GM19240 (cell line): Measurements from ENCODE around the gene NUB1.
"Not testable (repeated sequence)": the region's sequence is repeated elsewhere in the genome, so short reads cannot be mapped to it uniquely, and the experiment has no call there.

ENCODE experiments used
- DNase-seq: peaks from one replicate; pipeline ENCODE4 v3.0.0; 2011; ENCODE audit warnings: low spot score; ENCODE audit not compliant: insufficient read length

The NUB1 gene

GRCh38 chr7:151341357-151342101 is at the start of gene NUB1:
Gene NUB1, plus strand, starts transcription at chr7:151341812. Its CDS starts 3,538 bp downstream, at chr7:151345350.
- no peak for DNase-seq

GRCh38 chr7:151292850-151293249 is 48.8 kb upstream of the NUB1 start:
- no peak for DNase-seq

GRCh38 chr7:151296202-151296992 is 45.2 kb upstream of the NUB1 start:
- no peak for DNase-seq

GRCh38 chr7:151298765-151299164 is 42.8 kb upstream of the NUB1 start:
- DNase-seq, result no peak

- no peak for DNase-seq
Observed at GRCh38 chr7:151299530-151299929, 42.1 kb upstream of the NUB1 start.

- no peak for DNase-seq
Observed at GRCh38 chr7:151299940-151300645, 41.5 kb upstream of the NUB1 start.

- DNase-seq, result no peak
Observed at GRCh38 chr7:151301471-151302462, 39.8 kb upstream of the NUB1 start.

- DNase-seq, result not testable (repeated sequence)
Observed at GRCh38 chr7:151304251-151304650, 37.4 kb upstream of the NUB1 start.

GRCh38 chr7:151304856-151305255 is 36.8 kb upstream of the NUB1 start:
- no peak for DNase-seq

- no peak for DNase-seq
Observed at GRCh38 chr7:151306374-151306773, 35.2 kb upstream of the NUB1 start.

- no peak for DNase-seq
Observed at GRCh38 chr7:151306860-151307259, 34.8 kb upstream of the NUB1 start.

GRCh38 chr7:151307536-151307935 is 34.1 kb upstream of the NUB1 start:
- no peak for DNase-seq

- no peak for DNase-seq
Observed at GRCh38 chr7:151308256-151308655, 33.4 kb upstream of the NUB1 start.

GRCh38 chr7:151308791-151309190 is 32.8 kb upstream of the NUB1 start:
- DNase-seq, result no peak

GRCh38 chr7:151309311-151309710 is 32.3 kb upstream of the NUB1 start:
- DNase-seq, result no peak

- DNase-seq, result no peak
Observed at GRCh38 chr7:151310578-151310977, 31.0 kb upstream of the NUB1 start.

- DNase-seq, result no peak
Observed at GRCh38 chr7:151311294-151311864, 30.2 kb upstream of the NUB1 start.

- no peak for DNase-seq
Observed at GRCh38 chr7:151312356-151312755, 29.3 kb upstream of the NUB1 start.

GRCh38 chr7:151312831-151313809 is 28.5 kb upstream of the NUB1 start:
- no peak for DNase-seq
